Fibroblast of pulmonary artery (primary cell): ENCODE results near the gene CMSS1.

Experiments
- DNase-seq: peaks from one replicate; pipeline ENCODE4 v3.0.0-alpha.2; 2010; ENCODE audit warnings: low read depth
- H3K4me3 ChIP-seq: replicated peaks from 2 replicates; pipeline ENCODE4 v1.5.1; 2011; ENCODE audit warnings: low read depth, mild to moderate bottlenecking, control low read depth, low read length, moderate library complexity
- CTCF ChIP-seq: IDR thresholded peaks from 2 replicates; pipeline ENCODE4 v1.5.1; 2011; ENCODE audit warnings: mild to moderate bottlenecking, control low read depth, low read length, inconsistent platforms; ENCODE audit errors: missing control alignments

CMSS1 gene

GRCh38 chr3:99965681-99966408, 148.2 kb downstream of the CMSS1 start:
- no peak for DNase-seq
- no peak for TF ChIP-seq CTCF
- H3K4me3 ChIP-seq, result no peak overlapping the region

GRCh38 chr3:99966662-99967416, 149.2 kb downstream of the CMSS1 start:
- no peak overlapping the region for H3K4me3 ChIP-seq
- TF ChIP-seq CTCF, result no peak
- peak; percentile 73 for DNase-seq

GRCh38 chr3:99967796-99968195, 150.1 kb downstream of the CMSS1 start:
- no peak overlapping the region for H3K4me3 ChIP-seq
- peak; percentile 72 for DNase-seq
- no peak for TF ChIP-seq CTCF

- peak; percentile 65 for DNase-seq
- H3K4me3 ChIP-seq, result no peak overlapping the region
- no peak for TF ChIP-seq CTCF
Observed at GRCh38 chr3:99969136-99969535, 151.5 kb downstream of the CMSS1 start.

- H3K4me3 ChIP-seq, result no peak overlapping the region
- DNase-seq, result no peak
- TF ChIP-seq CTCF, result no peak
Observed at GRCh38 chr3:99970198-99970597, 152.5 kb downstream of the CMSS1 start.

GRCh38 chr3:99971761-99972160, 154.1 kb downstream of the CMSS1 start:
- H3K4me3 ChIP-seq, result no peak overlapping the region
- no peak for DNase-seq
- TF ChIP-seq CTCF, result no peak
